ENCODE results near the gene IGLL5.

DNA sequence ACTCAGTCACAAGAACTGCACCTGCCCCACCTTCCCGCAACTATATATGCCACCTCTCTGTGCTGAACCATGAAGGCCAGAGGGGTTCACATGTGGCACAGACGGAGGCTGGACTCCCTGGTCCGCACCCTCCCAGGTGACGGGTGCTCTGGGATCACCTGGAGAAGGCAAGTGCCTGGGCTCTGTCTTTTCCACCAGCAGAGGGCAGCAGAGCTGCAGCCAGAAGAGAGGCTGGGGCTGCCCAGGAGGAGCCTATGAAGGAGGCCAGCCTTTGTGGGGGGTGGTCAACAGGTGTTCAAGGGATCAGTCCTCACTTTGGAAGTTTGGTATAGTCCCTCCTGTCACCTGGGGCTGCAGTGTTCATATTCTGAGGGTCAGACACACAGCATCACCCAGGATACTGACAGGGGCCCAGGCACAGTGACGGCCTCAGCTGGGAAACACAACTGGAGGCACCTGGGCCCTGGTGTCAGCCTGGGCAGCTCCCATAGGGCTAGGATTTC, 39.2 kb upstream of the IGLL5 start:
- TF ChIP-seq, protein P1, sequence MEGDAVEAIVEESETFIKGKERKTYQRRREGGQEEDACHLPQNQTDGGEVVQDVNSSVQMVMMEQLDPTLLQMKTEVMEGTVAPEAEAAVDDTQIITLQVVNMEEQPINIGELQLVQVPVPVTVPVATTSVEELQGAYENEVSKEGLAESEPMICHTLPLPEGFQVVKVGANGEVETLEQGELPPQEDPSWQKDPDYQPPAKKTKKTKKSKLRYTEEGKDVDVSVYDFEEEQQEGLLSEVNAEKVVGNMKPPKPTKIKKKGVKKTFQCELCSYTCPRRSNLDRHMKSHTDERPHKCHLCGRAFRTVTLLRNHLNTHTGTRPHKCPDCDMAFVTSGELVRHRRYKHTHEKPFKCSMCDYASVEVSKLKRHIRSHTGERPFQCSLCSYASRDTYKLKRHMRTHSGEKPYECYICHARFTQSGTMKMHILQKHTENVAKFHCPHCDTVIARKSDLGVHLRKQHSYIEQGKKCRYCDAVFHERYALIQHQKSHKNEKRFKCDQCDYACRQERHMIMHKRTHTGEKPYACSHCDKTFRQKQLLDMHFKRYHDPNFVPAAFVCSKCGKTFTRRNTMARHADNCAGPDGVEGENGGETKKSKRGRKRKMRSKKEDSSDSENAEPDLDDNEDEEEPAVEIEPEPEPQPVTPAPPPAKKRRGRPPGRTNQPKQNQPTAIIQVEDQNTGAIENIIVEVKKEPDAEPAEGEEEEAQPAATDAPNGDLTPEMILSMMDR (optimal IDR thresholded peaks at IDR 0.05 in 1 of 3, IDR thresholded peaks at IDR 0.05 in 1 of 3, conservative IDR thresholded peaks at IDR 0.05 in 1 of 3; ENCODE audit: extremely low read depth in 1 of 3, insufficient read depth in 2 of 3, low read length in 3 of 3): peak; percentile 85 to 98 (median 95)
- no peak for TF ChIP-seq EZH2 (IDR thresholded peaks at IDR 0.05; ENCODE audit: low read length)
